GM21717 (cell line): Measurements from ENCODE around the gene CEP295NL.
"Not testable (repeated sequence)": the region's sequence is repeated elsewhere in the genome, so short reads cannot be mapped to it uniquely, and the experiment has no call there.

Experiments
- ATAC-seq: cut with Tn5 transposase; IDR thresholded peaks from one replicate; pipeline ENCODE4 v1.9.1; 2021; ENCODE audit warnings: mild to moderate bottlenecking, moderate library complexity; ENCODE audit not compliant: unreplicated experiment

Gene CEP295NL, protein sequence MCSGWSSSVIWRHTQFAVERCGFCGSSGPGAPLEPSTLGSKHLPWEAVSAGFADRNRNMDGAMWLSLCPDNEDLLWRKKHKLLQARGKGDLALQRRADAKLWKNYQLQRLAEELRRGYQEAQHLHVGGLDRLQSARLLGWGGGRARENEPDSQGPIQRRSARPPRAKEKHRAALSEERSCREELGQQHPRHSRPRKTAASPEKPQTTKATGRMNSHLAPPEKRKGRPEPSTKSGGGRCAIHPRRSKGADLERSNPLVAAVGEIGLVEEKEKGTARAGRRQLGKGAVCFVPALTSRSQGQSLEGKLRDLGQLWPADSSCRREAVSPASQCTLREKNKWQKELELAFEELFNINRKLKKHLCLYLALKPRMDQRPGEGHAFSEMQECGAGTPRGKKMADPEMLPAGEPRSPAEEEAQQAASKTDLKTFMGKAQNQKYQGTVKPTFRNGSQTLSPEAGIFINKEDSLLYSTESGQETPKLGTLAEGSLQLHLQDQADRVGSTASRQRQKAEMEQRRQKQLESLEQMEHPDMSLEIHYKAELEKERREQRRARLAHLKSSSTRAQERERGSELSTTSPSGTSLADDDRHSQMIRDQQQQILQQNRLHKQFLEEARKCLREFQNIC

DNA sequence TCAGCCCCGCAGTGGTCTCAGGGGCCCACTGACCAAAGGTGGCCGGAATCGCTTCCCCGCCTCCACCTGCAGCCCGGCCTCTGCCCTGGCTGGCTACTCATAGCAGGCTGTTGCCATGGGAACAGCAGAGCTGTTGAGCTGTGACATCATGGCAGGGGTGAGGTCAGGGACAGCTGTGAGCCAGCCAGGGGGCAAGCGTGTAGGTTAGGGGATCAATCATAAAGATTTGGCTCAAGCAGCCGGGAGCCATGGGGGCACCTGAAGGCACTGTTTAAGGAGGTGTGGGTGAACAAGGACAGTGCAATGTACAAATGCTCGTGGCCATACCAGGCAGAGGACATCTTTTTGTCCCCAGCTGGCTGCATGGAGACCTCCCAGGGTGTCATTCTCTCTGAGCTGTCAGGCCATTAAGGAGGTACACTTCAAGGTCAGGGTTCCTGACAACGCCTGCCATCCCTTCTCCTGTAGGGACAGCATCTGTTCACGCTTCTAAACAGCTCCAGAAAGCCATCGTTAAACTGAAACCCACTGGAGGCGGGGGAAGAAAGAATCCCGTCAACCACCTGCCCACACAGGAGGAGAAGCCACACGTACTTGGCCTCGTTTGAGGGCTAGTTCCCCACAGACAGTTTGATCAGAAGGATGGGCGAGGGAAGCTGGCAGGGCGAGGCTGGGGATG is at the start of gene CEP295NL:
CEP295NL (minus strand) TSS at position 101 of the 679 bp plus-strand sequence. CDS start 1,373 bp downstream, outside the sequence.
- no peak for ATAC-seq

DNA sequence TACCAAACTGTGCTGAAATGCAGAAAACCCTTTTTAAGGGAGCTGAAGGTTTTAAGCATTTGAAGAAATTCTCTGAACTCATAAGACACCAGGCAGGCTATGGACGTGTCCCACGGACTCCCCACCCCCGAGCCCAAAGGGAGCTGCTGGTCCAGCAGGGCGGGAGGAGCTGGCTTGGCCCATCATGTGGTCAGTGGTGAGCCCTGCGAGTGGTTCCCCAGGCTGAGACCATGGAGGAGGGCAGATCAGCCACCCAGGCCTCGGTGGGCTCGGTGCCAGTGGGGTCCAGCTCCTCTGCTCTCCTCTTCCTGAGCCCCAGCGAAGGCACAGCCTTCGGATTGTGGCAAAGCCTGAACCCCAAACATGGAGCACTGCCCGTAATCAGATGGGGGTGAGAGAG is 49.7 kb upstream of the CEP295NL start:
- ATAC-seq = no peak

DNA sequence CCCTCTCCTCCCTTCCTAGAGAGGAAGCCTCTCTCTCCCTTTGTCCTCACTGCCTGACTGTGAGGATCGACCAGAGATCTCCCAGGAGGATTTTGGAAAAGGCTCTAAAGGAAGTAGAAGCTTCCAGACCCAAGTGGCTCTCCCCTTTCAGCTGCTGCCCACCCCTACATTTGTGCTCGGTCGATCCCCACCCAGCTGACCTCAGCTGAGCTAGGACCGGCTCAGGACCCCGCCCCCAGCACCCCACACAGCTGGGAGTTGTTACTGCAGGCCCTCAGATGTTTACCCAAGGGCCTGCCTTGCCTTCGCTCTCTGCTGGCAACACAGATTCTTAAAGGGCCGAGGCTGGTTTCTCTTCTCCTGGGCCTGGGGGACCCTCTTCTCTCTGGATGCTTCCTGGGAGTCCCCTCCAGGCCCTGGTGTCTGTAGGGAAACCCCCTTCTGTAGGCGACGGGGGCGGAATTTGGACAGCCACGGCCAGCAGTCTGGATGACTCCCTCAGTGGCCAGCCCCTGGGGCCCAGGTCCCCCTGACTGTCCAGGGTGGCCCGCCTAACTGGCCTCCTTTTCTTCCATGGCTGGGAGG is 49.1 kb upstream of the CEP295NL start:
- no peak for ATAC-seq

DNA sequence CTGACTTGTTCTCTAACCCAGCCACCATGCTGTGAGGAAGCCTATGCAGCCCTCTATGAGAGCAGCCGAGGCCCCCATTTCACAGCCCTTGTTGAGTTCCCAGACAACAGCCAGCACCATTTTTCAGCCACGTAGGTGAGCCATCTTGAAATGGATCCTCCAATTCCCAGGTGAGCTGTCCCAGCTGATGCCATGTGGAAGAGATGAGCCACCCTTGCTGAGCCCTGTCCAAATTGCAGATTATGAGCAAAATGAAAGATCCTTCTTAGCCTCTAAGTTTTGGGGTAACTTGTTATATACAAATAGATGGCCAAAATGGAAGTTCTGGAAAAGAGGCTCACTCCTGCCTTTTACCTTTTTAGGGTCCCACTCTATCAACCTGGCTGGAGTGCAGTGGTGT is 47.9 kb upstream of the CEP295NL start:
- ATAC-seq = no peak

DNA sequence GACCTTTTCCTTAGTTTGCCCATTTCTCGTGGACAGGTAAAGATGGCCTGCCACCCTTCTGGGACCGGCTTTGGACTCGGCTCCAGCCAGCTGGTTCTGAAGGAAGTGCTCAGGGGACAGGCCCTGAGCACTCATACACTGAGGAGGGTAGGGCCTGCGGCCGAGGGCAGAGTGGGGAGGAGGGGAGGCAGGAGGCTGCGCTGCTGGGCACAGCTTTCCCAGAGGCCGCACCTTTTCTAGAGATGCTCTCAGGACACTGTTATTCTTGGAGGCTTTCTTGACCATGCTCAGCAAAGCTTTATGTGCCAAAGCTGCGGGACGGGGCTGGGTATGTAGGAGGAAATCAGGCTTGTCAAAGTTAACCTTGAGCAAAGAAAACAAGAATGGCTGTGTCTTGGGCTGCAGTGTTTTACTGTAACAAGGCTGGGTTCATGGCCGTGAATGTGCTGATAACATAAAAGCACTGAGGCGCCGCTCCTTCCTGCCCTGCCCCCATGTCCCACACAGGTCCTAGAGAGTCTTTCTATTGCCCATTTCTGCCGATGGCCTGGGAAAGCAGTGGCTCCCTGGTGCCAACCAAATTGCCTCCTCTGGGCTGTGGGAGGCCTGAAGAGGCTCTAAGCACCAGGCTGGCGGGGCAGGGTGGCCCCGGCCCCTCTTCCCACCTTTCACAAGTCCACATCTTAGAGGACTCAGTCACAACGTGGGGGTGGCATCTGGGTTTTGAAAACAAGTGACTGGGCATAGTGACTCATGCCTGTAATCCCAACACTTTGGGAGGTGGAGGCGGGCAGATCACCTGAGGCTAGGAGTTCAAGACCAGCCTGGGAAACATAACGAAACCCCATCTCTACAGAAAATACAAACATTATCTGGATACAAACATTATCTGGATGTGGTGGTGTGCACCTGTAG is 44.5 kb upstream of the CEP295NL start:
- no peak for ATAC-seq

DNA sequence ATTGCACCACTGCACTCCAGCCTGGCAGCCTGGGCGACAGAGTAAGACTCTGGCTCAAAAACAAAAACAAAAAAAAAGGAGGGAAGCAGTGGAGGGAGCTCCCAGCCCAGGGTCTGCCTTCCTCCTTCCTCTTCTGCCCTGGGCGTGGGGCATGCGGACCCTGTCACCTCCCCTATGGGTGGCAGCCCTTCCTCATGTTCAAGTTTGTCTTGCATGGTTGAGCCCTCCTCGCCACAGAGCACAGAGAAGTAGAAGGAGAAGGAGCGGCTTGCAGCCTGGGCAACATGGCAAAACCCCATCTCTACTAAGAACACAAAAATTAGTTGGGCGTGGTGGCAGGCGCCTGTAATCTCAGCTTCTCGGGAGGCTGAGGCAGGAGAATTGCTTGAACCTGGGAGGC is 43.6 kb upstream of the CEP295NL start:
- no peak for ATAC-seq

DNA sequence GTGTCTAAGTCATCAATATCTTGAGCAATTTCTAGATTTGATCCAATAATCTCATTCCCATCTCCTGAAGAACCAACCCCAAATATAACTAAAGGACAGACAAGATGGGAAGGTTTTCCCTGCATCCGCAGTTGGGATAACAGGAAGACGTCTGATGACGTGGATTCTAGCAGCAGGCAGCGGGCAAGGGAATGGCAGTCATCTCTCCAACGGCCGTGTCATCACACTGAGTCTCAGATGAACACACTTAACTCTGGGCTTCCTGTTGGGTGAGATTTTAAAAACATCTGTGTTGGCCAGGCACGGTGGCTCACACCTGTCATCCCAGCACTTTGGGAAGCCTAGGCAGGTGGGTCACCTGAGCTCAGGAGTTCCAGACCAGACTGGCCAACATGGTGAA is 43.1 kb upstream of the CEP295NL start:
- ATAC-seq = no peak

DNA sequence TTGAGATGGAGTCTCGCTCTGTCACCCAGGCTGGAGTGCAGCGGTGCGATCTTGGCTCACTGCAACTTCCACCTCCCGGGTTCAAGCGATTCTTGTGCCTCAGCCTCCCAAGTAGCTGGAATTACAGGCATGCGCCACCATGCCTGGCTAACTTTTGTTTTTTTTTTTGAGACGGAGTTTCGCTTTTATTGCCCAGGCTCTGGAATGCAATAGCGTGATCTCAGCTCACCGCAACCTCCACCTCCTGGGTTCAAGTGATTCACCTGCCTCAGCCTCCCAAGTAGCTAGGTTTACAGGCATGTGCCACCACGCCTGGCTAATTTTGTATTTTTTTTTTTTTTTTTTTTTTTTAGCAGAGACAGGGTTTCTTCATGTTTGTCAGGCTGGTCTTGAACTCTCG is 42.5 kb upstream of the CEP295NL start:
- ATAC-seq = not testable (repeated sequence)

DNA sequence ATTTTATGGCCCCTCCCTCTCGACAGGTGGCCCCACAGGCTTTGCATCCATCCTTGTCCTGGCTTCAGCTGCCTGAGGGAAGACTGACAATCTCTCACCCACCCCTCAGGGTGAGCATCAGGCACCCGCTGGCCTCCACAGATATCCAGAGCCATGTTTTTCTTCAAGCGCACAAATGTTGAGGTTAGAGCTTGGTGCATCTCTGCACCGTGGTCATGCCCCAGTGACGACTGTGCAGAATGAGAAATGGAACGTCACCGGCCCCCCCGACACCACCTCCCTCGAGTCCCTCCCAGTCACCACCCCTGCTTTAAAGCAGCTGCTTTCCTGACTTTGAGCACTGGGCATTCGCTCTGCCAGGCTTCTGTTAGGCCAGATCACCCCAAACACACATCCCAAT is 42.0 kb upstream of the CEP295NL start:
- ATAC-seq = no peak

DNA sequence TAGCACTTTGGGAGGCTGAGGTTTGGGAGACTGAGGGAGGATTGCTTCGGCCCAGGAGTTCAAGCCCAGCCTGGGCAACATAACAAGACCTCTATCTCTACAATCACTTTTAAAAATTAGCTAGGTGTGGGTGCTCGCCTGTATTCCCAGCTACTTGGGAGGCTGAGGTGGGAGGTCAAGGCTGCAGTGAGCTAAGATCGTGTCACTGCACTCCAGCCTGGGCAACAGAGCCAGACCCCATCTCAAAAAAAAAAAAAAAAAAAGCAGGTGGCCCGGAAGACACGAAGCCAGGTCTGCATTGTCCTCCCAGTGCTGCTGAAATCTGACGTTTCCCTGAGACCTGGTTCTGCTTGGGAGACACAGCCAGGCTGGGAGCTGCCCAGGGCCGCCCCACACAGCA is 41.0 kb upstream of the CEP295NL start:
- no peak for ATAC-seq

DNA sequence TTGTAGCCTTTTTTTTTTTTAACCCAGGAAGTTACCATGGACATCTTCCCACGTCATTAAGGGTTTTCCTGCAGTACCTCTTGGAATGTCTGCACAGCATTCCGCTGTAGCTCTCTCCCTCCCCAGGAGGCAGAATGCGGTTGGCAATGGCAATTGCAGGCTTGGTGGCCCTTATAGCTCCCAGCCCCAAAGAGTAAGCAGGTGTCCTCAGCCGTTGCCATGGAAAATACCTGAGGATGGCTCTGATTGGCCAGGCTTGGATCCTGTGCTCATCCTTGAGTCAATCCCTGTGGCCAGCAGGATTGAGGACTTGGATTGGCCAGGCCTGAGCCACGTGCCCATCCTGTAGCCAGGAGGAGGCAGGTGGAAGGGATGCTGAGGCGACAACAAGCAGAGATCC is 37.7 kb upstream of the CEP295NL start:
- ATAC-seq = no peak

DNA sequence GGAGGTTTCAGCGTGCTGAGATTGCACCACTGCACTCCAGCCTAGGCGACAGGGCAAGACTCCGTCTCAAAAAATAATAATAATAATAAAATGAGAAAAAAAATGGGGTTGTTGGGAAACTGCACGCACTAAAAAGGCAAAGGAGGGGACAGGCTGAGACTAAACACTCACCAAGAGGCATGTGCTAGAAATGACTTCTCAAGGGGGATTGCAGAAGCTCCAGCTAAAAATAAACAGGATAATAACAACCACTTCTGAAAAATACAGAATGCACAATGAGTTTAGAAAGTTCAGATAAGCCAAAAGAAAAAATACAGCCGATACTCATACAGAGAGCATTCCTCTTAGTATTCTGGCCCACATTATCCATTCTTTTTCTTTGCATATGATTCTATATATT is 37.3 kb upstream of the CEP295NL start:
- no peak for ATAC-seq

DNA sequence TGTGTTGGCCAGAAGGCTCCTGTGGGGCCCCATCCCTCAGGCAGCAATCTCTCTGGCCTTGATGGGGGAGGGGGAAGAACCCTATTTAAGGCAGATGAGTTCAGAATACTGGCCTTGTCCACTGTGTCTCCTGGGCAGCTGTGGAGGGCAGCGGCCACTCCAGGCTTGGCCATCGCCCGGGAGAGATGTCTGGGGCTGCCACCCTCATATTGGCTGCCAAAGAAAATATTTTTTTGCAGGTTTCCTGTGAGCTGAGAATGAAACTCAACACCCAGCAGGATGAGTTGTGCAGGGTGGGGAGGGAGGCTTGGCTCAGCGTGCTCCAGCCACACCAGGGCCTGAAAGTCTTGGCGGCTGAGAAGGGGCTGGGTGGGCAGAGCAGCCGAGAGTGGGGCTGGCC is 36.6 kb upstream of the CEP295NL start:
- no peak for ATAC-seq

DNA sequence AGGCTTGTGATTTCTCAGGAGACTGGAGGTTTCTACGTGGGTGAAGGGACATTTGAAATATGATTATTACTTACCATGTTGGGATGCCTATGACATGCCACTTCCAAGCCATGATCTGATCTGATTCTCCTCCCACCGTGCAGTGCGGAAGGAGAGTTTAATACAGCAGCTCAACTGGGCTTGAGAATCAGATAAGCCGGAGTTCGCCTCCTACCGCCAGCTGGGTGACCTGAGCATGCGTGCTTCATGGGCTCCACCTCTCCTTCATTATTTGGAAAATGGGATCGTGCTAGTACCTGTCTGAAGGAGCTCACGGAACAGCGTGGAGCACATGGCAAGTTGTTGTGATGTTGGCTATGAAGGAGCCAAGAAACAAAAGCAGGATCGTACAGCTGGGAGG is 34.6 kb upstream of the CEP295NL start:
- no peak for ATAC-seq

DNA sequence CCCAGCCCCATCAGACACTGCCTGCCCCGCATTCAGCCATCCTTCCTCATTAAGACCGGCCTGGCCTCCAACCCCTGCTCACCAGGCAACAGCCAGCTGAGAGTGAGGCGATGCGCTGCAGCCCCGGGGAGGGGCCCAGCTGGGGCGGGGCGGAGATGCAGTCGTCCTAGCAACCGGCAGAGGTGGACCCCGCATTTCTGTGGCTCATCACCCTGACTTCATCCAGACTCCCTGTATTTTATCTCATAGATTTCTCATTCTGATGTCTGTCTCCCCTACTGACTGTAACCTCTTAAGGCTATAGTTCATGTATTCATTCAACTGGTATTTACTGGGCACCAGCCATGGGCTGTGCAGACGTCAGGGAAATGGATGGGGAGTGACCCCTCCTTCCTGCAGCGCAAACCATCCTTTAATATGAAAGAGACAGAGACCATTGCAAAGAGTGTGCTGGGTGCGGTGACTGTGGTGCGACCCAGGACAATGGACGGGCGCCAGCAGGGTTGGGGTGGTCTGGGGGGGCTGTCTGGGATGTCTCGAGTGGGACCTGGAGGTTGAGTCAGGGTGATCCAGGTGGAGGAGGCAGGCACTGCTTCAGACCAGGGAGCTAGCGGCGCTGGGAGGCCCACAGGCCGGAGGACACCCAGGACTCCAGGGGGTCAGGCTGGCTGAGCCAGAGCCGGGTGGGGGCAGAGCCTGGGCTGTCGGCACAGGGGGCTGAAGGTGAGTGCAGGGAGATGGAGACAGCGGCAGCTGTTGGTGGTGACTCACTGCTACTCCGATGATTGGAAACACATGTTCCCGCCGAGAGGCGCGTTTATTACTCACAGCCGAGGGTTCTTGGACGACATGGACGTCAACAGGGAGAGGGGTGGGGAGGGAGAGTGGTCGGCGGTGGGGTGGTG is 32.7 kb upstream of the CEP295NL start:
- ATAC-seq = no peak

DNA sequence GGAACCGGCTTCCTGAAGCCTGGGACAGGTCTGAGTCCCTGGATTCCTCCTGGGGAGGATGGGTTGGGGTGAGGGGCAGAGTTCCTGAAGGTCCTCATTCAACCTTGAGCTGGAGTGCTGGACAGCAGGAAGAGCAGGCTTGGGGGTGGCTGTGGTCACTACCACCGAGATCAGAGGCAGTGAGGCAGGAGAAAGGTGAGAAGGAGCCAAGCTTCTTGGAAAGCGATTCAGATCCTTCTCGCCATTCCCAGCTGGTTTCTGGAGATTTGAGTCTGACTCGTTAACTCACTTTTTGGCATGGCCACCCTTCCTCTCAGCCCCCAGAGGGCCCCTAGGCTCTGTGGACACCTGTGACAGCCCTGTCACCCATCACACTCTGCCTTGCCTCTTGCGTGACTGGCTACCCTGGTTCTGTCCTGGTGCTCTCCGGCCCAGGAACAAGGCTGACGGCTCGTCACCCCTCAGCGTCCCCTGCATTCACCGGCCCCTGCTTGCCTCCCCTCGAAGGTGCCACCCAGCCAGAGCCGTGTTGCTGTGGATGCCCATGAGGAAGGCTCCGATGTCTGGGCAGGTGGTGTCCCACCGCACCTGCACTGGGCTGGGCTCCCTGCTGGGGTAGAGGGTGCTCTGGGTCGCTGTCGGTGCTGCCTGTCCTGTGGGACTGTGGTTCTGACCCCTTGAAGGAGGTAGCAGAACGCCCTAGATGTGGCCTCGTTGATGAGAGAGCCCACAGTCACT is 31.8 kb upstream of the CEP295NL start:
- ATAC-seq = no peak

DNA sequence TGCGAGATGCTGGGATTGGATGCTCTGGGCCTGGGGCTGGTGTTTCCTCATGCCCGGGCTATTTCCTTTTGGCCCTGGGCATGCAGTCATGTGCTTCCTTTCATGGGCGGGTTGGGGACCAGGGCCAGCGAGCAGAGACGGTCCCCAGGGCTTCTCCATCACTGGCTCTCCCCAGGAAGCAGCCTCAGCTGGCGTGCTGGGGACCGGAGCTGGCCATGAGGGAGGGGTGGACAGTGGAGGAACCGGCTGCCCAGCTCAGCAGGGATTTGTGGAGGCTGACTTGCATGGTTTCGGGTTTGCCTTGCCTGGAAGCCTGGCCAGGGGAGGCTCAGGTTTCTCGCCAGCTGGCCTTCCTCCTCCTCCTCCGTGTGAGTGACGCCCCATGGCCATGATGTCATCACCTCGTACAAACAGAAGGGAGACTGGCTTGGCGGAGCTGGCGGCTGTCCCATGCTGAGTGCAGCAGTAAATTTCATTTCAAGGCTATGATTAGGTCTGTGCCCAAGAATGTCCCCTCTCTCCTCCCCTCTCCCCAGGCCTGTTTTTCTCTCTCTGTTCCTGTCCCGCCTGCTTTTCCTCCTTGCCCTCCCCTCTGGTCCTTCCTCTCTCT is 31.1 kb upstream of the CEP295NL start:
- ATAC-seq = no peak
